GM12878 (cell line): ENCODE measurements around the gene SMIM12. TPM values are rescaled to one million over a fixed set of nuclear protein-coding genes. Genes with fewer than 3 reads are reported as not detected.

Experiments
- ATAC-seq: fragments of 200-7000 bp; cut with Tn5 transposase; 3 replicates; pipeline ENCODE4 v1.9.1; 2020; ENCODE audit warnings: mild to moderate bottlenecking, moderate library complexity
- BruUV-seq: library from RNA; stranded (reverse); fragments of 400-500 nt; replicated peaks from 2 replicates; lab custom pipeline; 2021; lab: Mats Ljungman, UMichigan
- CTCF ChIA-PET: fragments of 300-600 bp; sonication (Branson Sonifier 250); formaldehyde crosslinking; extraction: SDS; loops from one replicate; lab custom pipeline; 2021; ENCODE audit warnings: inconsistent platforms; lab: Yijun Ruan, JAX
- POLR2A ChIA-PET: fragments of 350-600 bp; formaldehyde crosslinking; extraction: SDS; loops from one replicate; lab custom pipeline; 2021; ENCODE audit warnings: inconsistent platforms; lab: Charles Lee
- RAD21 ChIA-PET: fragments of 300-600 bp; sonication (Branson Sonifier 250); formaldehyde crosslinking; loops from one replicate; lab custom pipeline; 2023; ENCODE audit warnings: antibody characterized with exemption; ENCODE audit not compliant: unreplicated experiment; lab: Charles Lee
- SMC1A ChIA-PET: fragments of 300-600 bp; sonication (Branson Sonifier 250); formaldehyde crosslinking; loops from one replicate; lab custom pipeline; 2023; ENCODE audit not compliant: unreplicated experiment, uncharacterized antibody; lab: Charles Lee
- DNase-seq: peaks from one replicate; pipeline ENCODE4 v3.0.0-alpha.2; 2011; ENCODE audit warnings: low read depth, low spot score
- FAIRE-seq: peaks from 3 replicates; lab custom pipeline; 2011; peaks lifted over from hg19 to GRCh38; lab: Jason Lieb, UNC
- H2AFZ ChIP-seq: 2 replicates; pipeline ENCODE4 v1.6.0; 2011; ENCODE audit warnings: low read depth, low read length, control low read depth; ENCODE audit not compliant: control insufficient read depth
- H3K27ac ChIP-seq: 2 replicates; pipeline ENCODE4 v1.5.1; 2011; ENCODE audit warnings: control low read depth; ENCODE audit not compliant: control insufficient read depth, insufficient read depth
- H3K27me3 ChIP-seq, 2 experiments: replicated peaks in 1 of 2; 2 replicates each; pipeline versions ENCODE4 v1.6.0 to v1.6.1; 2011; ENCODE audit warnings: low read length in 1 of 2; ENCODE audit not compliant: control insufficient read depth in 2 of 2, insufficient read depth in 2 of 2
- H3K36me3 ChIP-seq, 2 experiments: 2 replicates each; pipeline ENCODE4 v1.5.1; 2011; ENCODE audit warnings: low read length in 1 of 2; ENCODE audit not compliant: control insufficient read depth in 2 of 2, insufficient read depth in 2 of 2
- H3K4me1 ChIP-seq: 2 replicates; pipeline ENCODE4 v1.6.1; 2011; ENCODE audit warnings: mild to moderate bottlenecking, low read length, moderate library complexity, mixed read lengths; ENCODE audit not compliant: control insufficient read depth, insufficient read depth
- H3K4me2 ChIP-seq: 2 replicates; pipeline ENCODE4 v1.6.0; 2011; ENCODE audit warnings: control low read depth; ENCODE audit not compliant: control insufficient read depth, insufficient read depth
- H3K4me3 ChIP-seq: fragments of 200-600 bp; sonication (generic); 2 replicates; pipeline ENCODE4 v1.5.1; 2016
- H3K79me2 ChIP-seq: 2 replicates; pipeline ENCODE4 v1.6.0; 2011; ENCODE audit warnings: low read length; ENCODE audit not compliant: control insufficient read depth, insufficient read depth
- H3K9ac ChIP-seq: 2 replicates; pipeline ENCODE4 v1.8.0; 2011; ENCODE audit warnings: low read length, control low read depth, mixed read lengths; ENCODE audit not compliant: control insufficient read depth, insufficient read depth
- H3K9me3 ChIP-seq: replicated peaks from 3 replicates; pipeline ENCODE4 v1.5.1; 2011; ENCODE audit warnings: mild to moderate bottlenecking, low read length; ENCODE audit not compliant: control insufficient read depth, insufficient read depth
- H4K20me1 ChIP-seq: 2 replicates; pipeline ENCODE4 v1.6.0; 2011; ENCODE audit not compliant: control insufficient read depth, insufficient read depth
- BRCA1 ChIP-seq: IDR thresholded peaks from 2 replicates; pipeline ENCODE4 v1.6.1; 2011; ENCODE audit warnings: low read depth, low read length, improper control_type of control experiment
- EED ChIP-seq: sonication (generic); IDR thresholded peaks from 2 replicates; pipeline ENCODE4 v1.6.1; 2016; ENCODE audit warnings: antibody characterized with exemption, low read depth
- FOS ChIP-seq: IDR thresholded peaks from 3 replicates; pipeline ENCODE4 v1.6.1; 2011; ENCODE audit warnings: borderline replicate concordance; ENCODE audit not compliant: insufficient read length; ENCODE audit errors: extremely low read depth
- KDM1A ChIP-seq: fragments of 200-600 bp; sonication (generic); IDR thresholded peaks from 2 replicates; pipeline ENCODE4 v1.6.1; 2016; ENCODE audit warnings: borderline replicate concordance
- NR2C1 ChIP-seq: fragments of 450-650 bp; IDR thresholded peaks from 2 replicates; pipeline ENCODE4 v1.6.1; 2017; ENCODE audit warnings: antibody characterized with exemption, mild to moderate bottlenecking, moderate library complexity
- RBBP5 ChIP-seq: fragments of 200-600 bp; sonication (generic); conservative IDR thresholded peaks from 2 replicates; pipeline ENCODE4 v1.6.1; 2016
- RCOR1 ChIP-seq: conservative IDR thresholded peaks from 2 replicates; pipeline ENCODE4 v1.6.1; 2012; ENCODE audit warnings: low read depth, low read length, improper control_type of control experiment
- SIX5 ChIP-seq: IDR thresholded peaks from 2 replicates; pipeline ENCODE4 v1.6.1; 2011; ENCODE audit warnings: mild to moderate bottlenecking, low read depth, low read length, moderate library complexity; ENCODE audit not compliant: severe bottlenecking
- TCF12 ChIP-seq: IDR thresholded peaks from 2 replicates; pipeline ENCODE4 v1.6.1; 2011; ENCODE audit warnings: low read depth, mild to moderate bottlenecking, low read length
- WGBS: methylation state at CpG from one replicate; pipeline ENCODE4 v1.1.6; 2016; ENCODE audit warnings: low lambda C conversion rate; ENCODE audit not compliant: insufficient replicate concordance, insufficient coverage; ENCODE audit errors: missing lambda C conversion rate; 5-methylcytosine and 5-hydroxymethylcytosine counted together
- in situ Hi-C: fragments of 300-500 bp; cut with MboI; formaldehyde crosslinking; loops from 9 replicates; pipeline ENCODE4 v1.14.3; 2018; ENCODE audit warnings: mixed read lengths
- intact Hi-C: fragments of 100-400 bp; cut with micrococcal nuclease; formaldehyde crosslinking; loops from one replicate; pipeline ENCODE4 v1.14.2; 2022; ENCODE audit not compliant: unreplicated experiment
- polyA plus RNA-seq, 11 experiments: library from polyadenylated mRNA; depleted of rRNA in 4 of 11; unstranded in 6 of 11; stranded (reverse) in 5 of 11; fragments of >200 nt; fragmentation: Nextera tagmentation in 4 of 11; fragmentation: Illumina TruSeq in 1 of 11; extraction: Ambion mirVana in 4 of 11; extraction: Trizol in 1 of 11; gene quantifications; 1 replicate in 1 of 11; 2 replicates in 10 of 11; pipeline versions ENCODE4 v1.2.1 to v1.2.3, GENCODE V29; 2011 to 2016; ENCODE audit warnings: inconsistent platforms in 2 of 11, missing spikeins in 2 of 11, low read depth in 1 of 11
- total RNA-seq, 4 experiments: library from RNA; depleted of rRNA in 3 of 4; stranded (reverse); fragments of >200 nt in 3 of 4; fragmentation: Illumina TruSeq in 1 of 4; extraction: Trizol in 1 of 4; gene quantifications; 2 replicates each; pipeline versions ENCODE4 v1.2.1 to v1.2.3, GENCODE V29; 2013 to 2021
- TF ChIP-seq, protein P1 (sequence below): IDR thresholded peaks from 2 replicates; pipeline ENCODE4 v1.6.1; 2012; ENCODE audit warnings: improper control_type of control experiment, low read depth, low read length; ENCODE audit not compliant: insufficient replicate concordance
- TF ChIP-seq, protein P2 (sequence below): fragments of 450-650 bp; IDR thresholded peaks from 2 replicates; pipeline ENCODE4 v1.6.1; 2016; ENCODE audit warnings: mild to moderate bottlenecking, moderate library complexity, borderline replicate concordance
- TF ChIP-seq, protein P3 (sequence below): IDR thresholded peaks from 2 replicates; pipeline ENCODE4 v1.6.1; 2012; ENCODE audit warnings: low read length, inconsistent platforms

SMIM12 gene
- total and polyA plus RNA-seq, 10 of the 15 experiments (the other 5 are each of a cell fraction or from before 2014, with no cell fraction given), result 26.1 to 81.5 (median 44.1) TPM

DNA sequence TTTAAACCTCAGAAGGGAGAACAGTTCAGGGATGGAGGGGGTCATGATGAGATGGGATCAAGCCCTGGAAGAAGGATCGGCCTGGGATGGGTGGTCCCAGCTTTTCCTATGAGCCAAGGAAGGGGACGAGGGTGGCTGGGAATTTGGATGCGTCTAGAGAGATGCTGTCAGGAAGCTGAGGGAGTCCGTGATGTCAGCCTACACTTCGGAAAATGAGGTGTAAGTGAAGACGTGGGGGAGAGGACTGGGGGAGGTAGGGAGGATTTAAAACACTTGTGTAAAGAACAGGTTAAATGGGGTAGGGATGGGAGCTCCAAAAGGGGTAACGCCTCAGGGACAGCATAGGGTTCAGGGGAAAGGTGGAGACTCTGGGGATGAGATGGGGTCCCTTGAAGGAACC is 42.4 kb upstream of the SMIM12 start:
- in situ Hi-C loops, result no loop called here
- CTCF ChIA-PET, result no interaction called here
- TF ChIP-seq RCOR1, result no peak
- no peak for TF ChIP-seq TCF12
- TF ChIP-seq, protein P1, sequence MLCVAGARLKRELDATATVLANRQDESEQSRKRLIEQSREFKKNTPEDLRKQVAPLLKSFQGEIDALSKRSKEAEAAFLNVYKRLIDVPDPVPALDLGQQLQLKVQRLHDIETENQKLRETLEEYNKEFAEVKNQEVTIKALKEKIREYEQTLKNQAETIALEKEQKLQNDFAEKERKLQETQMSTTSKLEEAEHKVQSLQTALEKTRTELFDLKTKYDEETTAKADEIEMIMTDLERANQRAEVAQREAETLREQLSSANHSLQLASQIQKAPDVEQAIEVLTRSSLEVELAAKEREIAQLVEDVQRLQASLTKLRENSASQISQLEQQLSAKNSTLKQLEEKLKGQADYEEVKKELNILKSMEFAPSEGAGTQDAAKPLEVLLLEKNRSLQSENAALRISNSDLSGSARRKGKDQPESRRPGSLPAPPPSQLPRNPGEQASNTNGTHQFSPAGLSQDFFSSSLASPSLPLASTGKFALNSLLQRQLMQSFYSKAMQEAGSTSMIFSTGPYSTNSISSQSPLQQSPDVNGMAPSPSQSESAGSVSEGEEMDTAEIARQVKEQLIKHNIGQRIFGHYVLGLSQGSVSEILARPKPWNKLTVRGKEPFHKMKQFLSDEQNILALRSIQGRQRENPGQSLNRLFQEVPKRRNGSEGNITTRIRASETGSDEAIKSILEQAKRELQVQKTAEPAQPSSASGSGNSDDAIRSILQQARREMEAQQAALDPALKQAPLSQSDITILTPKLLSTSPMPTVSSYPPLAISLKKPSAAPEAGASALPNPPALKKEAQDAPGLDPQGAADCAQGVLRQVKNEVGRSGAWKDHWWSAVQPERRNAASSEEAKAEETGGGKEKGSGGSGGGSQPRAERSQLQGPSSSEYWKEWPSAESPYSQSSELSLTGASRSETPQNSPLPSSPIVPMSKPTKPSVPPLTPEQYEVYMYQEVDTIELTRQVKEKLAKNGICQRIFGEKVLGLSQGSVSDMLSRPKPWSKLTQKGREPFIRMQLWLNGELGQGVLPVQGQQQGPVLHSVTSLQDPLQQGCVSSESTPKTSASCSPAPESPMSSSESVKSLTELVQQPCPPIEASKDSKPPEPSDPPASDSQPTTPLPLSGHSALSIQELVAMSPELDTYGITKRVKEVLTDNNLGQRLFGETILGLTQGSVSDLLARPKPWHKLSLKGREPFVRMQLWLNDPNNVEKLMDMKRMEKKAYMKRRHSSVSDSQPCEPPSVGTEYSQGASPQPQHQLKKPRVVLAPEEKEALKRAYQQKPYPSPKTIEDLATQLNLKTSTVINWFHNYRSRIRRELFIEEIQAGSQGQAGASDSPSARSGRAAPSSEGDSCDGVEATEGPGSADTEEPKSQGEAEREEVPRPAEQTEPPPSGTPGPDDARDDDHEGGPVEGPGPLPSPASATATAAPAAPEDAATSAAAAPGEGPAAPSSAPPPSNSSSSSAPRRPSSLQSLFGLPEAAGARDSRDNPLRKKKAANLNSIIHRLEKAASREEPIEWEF, result no peak
- no peak for TF ChIP-seq SIX5
- TF ChIP-seq, protein P2, sequence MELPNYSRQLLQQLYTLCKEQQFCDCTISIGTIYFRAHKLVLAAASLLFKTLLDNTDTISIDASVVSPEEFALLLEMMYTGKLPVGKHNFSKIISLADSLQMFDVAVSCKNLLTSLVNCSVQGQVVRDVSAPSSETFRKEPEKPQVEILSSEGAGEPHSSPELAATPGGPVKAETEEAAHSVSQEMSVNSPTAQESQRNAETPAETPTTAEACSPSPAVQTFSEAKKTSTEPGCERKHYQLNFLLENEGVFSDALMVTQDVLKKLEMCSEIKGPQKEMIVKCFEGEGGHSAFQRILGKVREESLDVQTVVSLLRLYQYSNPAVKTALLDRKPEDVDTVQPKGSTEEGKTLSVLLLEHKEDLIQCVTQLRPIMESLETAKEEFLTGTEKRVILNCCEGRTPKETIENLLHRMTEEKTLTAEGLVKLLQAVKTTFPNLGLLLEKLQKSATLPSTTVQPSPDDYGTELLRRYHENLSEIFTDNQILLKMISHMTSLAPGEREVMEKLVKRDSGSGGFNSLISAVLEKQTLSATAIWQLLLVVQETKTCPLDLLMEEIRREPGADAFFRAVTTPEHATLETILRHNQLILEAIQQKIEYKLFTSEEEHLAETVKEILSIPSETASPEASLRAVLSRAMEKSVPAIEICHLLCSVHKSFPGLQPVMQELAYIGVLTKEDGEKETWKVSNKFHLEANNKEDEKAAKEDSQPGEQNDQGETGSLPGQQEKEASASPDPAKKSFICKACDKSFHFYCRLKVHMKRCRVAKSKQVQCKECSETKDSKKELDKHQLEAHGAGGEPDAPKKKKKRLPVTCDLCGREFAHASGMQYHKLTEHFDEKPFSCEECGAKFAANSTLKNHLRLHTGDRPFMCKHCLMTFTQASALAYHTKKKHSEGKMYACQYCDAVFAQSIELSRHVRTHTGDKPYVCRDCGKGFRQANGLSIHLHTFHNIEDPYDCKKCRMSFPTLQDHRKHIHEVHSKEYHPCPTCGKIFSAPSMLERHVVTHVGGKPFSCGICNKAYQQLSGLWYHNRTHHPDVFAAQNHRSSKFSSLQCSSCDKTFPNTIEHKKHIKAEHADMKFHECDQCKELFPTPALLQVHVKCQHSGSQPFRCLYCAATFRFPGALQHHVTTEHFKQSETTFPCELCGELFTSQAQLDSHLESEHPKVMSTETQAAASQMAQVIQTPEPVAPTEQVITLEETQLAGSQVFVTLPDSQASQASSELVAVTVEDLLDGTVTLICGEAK, result no peak
- TF ChIP-seq KDM1A, result no peak
- TF ChIP-seq, protein P3, sequence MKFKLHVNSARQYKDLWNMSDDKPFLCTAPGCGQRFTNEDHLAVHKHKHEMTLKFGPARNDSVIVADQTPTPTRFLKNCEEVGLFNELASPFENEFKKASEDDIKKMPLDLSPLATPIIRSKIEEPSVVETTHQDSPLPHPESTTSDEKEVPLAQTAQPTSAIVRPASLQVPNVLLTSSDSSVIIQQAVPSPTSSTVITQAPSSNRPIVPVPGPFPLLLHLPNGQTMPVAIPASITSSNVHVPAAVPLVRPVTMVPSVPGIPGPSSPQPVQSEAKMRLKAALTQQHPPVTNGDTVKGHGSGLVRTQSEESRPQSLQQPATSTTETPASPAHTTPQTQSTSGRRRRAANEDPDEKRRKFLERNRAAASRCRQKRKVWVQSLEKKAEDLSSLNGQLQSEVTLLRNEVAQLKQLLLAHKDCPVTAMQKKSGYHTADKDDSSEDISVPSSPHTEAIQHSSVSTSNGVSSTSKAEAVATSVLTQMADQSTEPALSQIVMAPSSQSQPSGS, result no peak
- TF ChIP-seq BRCA1, result no peak
- no peak for TF ChIP-seq EED
- no peak for TF ChIP-seq RBBP5
- TF ChIP-seq FOS, result no peak
- TF ChIP-seq NR2C1, result no peak

More for the DNA sequence above, 42.4 kb upstream of the SMIM12 start:
- H3K9me3 ChIP-seq, result no peaks in the 10 kb centered on the region
- intact Hi-C loops, result no loop called here
- ChIA-PET POLR2A (no interaction called here), RAD21 (no interaction called here), SMC1A (no interaction called here)
- no peak overlapping the region for H3K27ac ChIP-seq
- no peak for DNase-seq
- no peaks in the 10 kb centered on the region for H3K4me1 ChIP-seq
- 17% methylated on average over 7 of the region's 7 CpGs for WGBS
- no peaks in the 10 kb centered on the region for H3K36me3 ChIP-seq
- BruUV-seq, result no TSS peak
- H3K4me3 ChIP-seq, result no peak overlapping the region
- no peak overlapping the region for H3K9ac ChIP-seq
- no peak overlapping the region for H3K4me2 ChIP-seq
- no peaks in the 10 kb centered on the region for H4K20me1 ChIP-seq
- H3K27me3 ChIP-seq, result peaks cover 0 to 8% of the 10 kb centered on the region in 2 experiments; a peak in 3 of 4 replicates
- no peaks in the 10 kb centered on the region for H3K79me2 ChIP-seq
- H2AFZ ChIP-seq, result no peak overlapping the region
- ATAC-seq, result no peak
- no peak for FAIRE-seq
